ENCODE measurements around the gene TMEM119. TPM values are rescaled to one million over a fixed set of nuclear protein-coding genes. Genes with fewer than 3 reads are reported as not detected.

TMEM119 gene
- total RNA-seq, 1 experiment from 2014 or later = not detected

- ChIA-PET POLR2A (no interaction called here), CTCF (no interaction called here)
- BruUV-seq (replicated peaks) = no TSS peak
- Histone ChIP-seq H3K4me3 (ENCODE audit: low read depth, low read length) (no peak overlapping the region), H3K9me3 (no peaks in the 10 kb centered on the region), H3K27me3 (replicated peaks; ENCODE audit: control insufficient read depth, insufficient read depth, low read length) (no peaks in the 10 kb centered on the region), H3K36me3 (ENCODE audit: control insufficient read depth, insufficient read depth, low read length) (no peaks in the 10 kb centered on the region), H3K4me1 (no peaks in the 10 kb centered on the region)
- no peak for TF ChIP-seq CTCF (IDR thresholded peaks at IDR 0.05; ENCODE audit: insufficient read depth in 1 of 2, low read depth in 1 of 2, low read length in 1 of 2, severe bottlenecking in 1 of 2, unreplicated experiment in 1 of 2)
- Mint-ChIP-seq H3K4me3 (ENCODE audit: unreplicated experiment) (no peak overlapping the region), H3K27ac (ENCODE audit: unreplicated experiment) (no peak overlapping the region), H3K4me1 (ENCODE audit: low read depth, unreplicated experiment) (no peaks in the 10 kb centered on the region), H3K27me3 (ENCODE audit: insufficient read depth, unreplicated experiment) (peaks cover 4% of the 10 kb centered on the region), H3K36me3 (ENCODE audit: insufficient read depth, unreplicated experiment) (no peaks in the 10 kb centered on the region), H3K9me3 (ENCODE audit: unreplicated experiment) (no peaks in the 10 kb centered on the region)
- intact Hi-C loops (cut with micrococcal nuclease; ENCODE audit: unreplicated experiment) = no loop called here
- DNase-seq = no peak
Measured at GRCh38 chr12:108600702-108601007, 2.8 kb upstream of the TMEM119 start.

GRCh38 chr12:108599948-108600701 is 2.2 kb upstream of the TMEM119 start:
- H3K4me3 ChIP-seq (ENCODE audit: low read depth, low read length) = no peak overlapping the region
- Mint-ChIP-seq H3K9me3 (ENCODE audit: unreplicated experiment) (no peaks in the 10 kb centered on the region), H3K4me1 (ENCODE audit: low read depth, unreplicated experiment) (no peaks in the 10 kb centered on the region), H3K36me3 (ENCODE audit: insufficient read depth, unreplicated experiment) (no peaks in the 10 kb centered on the region), H3K27ac (ENCODE audit: unreplicated experiment) (no peak overlapping the region), H3K4me3 (ENCODE audit: unreplicated experiment) (no peak overlapping the region), H3K27me3 (ENCODE audit: insufficient read depth, unreplicated experiment) (peaks cover 4% of the 10 kb centered on the region)
- intact Hi-C loops (cut with micrococcal nuclease; ENCODE audit: unreplicated experiment) = no loop called here
- POLR2A ChIA-PET = no interaction called here
- no peaks in the 10 kb centered on the region for H3K27me3 ChIP-seq (replicated peaks; ENCODE audit: control insufficient read depth, insufficient read depth, low read length)
- CTCF ChIA-PET = no interaction called here
- BruUV-seq (replicated peaks) = no TSS peak
- DNase-seq = no peak
- H3K36me3 ChIP-seq (ENCODE audit: control insufficient read depth, insufficient read depth, low read length) = no peaks in the 10 kb centered on the region
- H3K4me1 ChIP-seq = no peaks in the 10 kb centered on the region
- TF ChIP-seq CTCF (IDR thresholded peaks at IDR 0.05; ENCODE audit: insufficient read depth in 1 of 2, low read depth in 1 of 2, low read length in 1 of 2, severe bottlenecking in 1 of 2, unreplicated experiment in 1 of 2) = no peak
- no peaks in the 10 kb centered on the region for H3K9me3 ChIP-seq

- intact Hi-C loops (cut with micrococcal nuclease; ENCODE audit: unreplicated experiment) = no loop called here
- no peaks in the 10 kb centered on the region for H3K36me3 Mint-ChIP-seq (ENCODE audit: insufficient read depth, unreplicated experiment)
- no TSS peak for BruUV-seq (replicated peaks)
- H3K9me3 Mint-ChIP-seq (ENCODE audit: unreplicated experiment) = no peaks in the 10 kb centered on the region
- H3K4me3 Mint-ChIP-seq (ENCODE audit: unreplicated experiment) = no peak overlapping the region
- no peaks in the 10 kb centered on the region for H3K4me1 Mint-ChIP-seq (ENCODE audit: low read depth, unreplicated experiment)
- Histone ChIP-seq H3K4me3 (ENCODE audit: low read depth, low read length) (no peak overlapping the region), H3K9me3 (no peaks in the 10 kb centered on the region), H3K36me3 (ENCODE audit: control insufficient read depth, insufficient read depth, low read length) (no peaks in the 10 kb centered on the region), H3K27me3 (replicated peaks; ENCODE audit: control insufficient read depth, insufficient read depth, low read length) (no peaks in the 10 kb centered on the region), H3K4me1 (no peaks in the 10 kb centered on the region)
- ChIA-PET CTCF (no interaction called here), POLR2A (no interaction called here)
- H3K27me3 Mint-ChIP-seq (ENCODE audit: insufficient read depth, unreplicated experiment) = peaks cover 4% of the 10 kb centered on the region
- H3K27ac Mint-ChIP-seq (ENCODE audit: unreplicated experiment) = no peak overlapping the region
- DNase-seq = no peak
- TF ChIP-seq CTCF (IDR thresholded peaks at IDR 0.05; ENCODE audit: insufficient read depth in 1 of 2, low read depth in 1 of 2, low read length in 1 of 2, severe bottlenecking in 1 of 2, unreplicated experiment in 1 of 2) = no peak
Measured at GRCh38 chr12:108599541-108599940, 1.7 kb upstream of the TMEM119 start.
